Endothelial cell of umbilical vein (primary cell): ENCODE measurements around the gene CYP46A1. TPM values are rescaled to one million over a fixed set of nuclear protein-coding genes. Genes with fewer than 3 reads are reported as not detected.

Experiments used
- BruUV-seq: library from RNA; stranded (reverse); fragments of 400-500 nt; replicated peaks from 2 replicates; lab custom pipeline; 2021; lab: Mats Ljungman, UMichigan
- CTCF ChIA-PET: fragments of 300-600, 350-600 bp; sonication (Branson Sonifier 250); formaldehyde crosslinking; loops from one replicate; lab custom pipeline; 2021; ENCODE audit warnings: antibody characterized with exemption, inconsistent platforms; lab: Charles Lee
- POLR2A ChIA-PET: fragments of 300-600, 350-600 bp; sonication (Branson Sonifier 250); formaldehyde crosslinking; loops from one replicate; lab custom pipeline; 2021; ENCODE audit warnings: antibody characterized with exemption, inconsistent platforms; lab: Charles Lee
- DNase-seq: peaks from one replicate; pipeline ENCODE4 v3.0.0-alpha.2; 2011; ENCODE audit warnings: low read depth, low spot score
- FAIRE-seq: peaks from 2 replicates; lab custom pipeline; 2011; peaks lifted over from hg19 to GRCh38; lab: Jason Lieb, UNC
- H2AFZ ChIP-seq: 2 replicates; pipeline ENCODE4 v1.6.0; 2012; ENCODE audit warnings: low read depth, low read length, control low read depth, inconsistent platforms
- H3K27ac ChIP-seq: 2 replicates; pipeline ENCODE4 v1.5.1; 2011; ENCODE audit warnings: low read depth, mild to moderate bottlenecking, control low read depth, low read length, moderate library complexity; ENCODE audit not compliant: insufficient read depth
- H3K27me3 ChIP-seq, 2 experiments: 2 replicates each; pipeline versions ENCODE4 v1.6.0 to v1.6.1; 2011; ENCODE audit warnings: low read length in 2 of 2, mixed read lengths in 1 of 2; ENCODE audit not compliant: control insufficient read depth in 2 of 2, insufficient read depth in 2 of 2
- H3K36me3 ChIP-seq, 2 experiments: 2 replicates in 1 of 2; 3 replicates in 1 of 2; pipeline ENCODE4 v1.5.1; 2011; ENCODE audit warnings: low read length in 2 of 2, mild to moderate bottlenecking in 1 of 2, moderate library complexity in 1 of 2; ENCODE audit not compliant: control insufficient read depth in 2 of 2, insufficient read depth in 2 of 2; ENCODE audit errors: extremely low read depth in 1 of 2
- H3K4me1 ChIP-seq: 3 replicates; pipeline ENCODE4 v1.5.1; 2011; ENCODE audit warnings: mild to moderate bottlenecking, low read length; ENCODE audit not compliant: control insufficient read depth, insufficient read depth; ENCODE audit errors: extremely low read depth
- H3K4me2 ChIP-seq: 2 replicates; pipeline ENCODE4 v1.6.1; 2011; ENCODE audit warnings: low read length, control low read depth, mixed read lengths; ENCODE audit not compliant: insufficient read depth
- H3K4me3 ChIP-seq, 3 experiments: fragments of 200-600 bp in 1 of 3; sonication (generic), shearing (Covaris generic) in 1 of 3; replicated peaks in 1 of 3; 2 replicates each; pipeline ENCODE4 v1.5.1; 2011 to 2016; ENCODE audit warnings: control low read depth in 3 of 3, low read length in 3 of 3, mild to moderate bottlenecking in 2 of 3, inconsistent platforms in 1 of 3, low read depth in 1 of 3, moderate library complexity in 1 of 3; ENCODE audit not compliant: insufficient read depth in 1 of 3
- H3K79me2 ChIP-seq: 2 replicates; pipeline ENCODE4 v1.6.0; 2012; ENCODE audit warnings: low read length, inconsistent platforms; ENCODE audit not compliant: control insufficient read depth, insufficient read depth
- H3K9ac ChIP-seq: replicated peaks from 2 replicates; pipeline ENCODE3; 2011; ENCODE audit warnings: low read length, control low read depth; ENCODE audit not compliant: insufficient read depth; ENCODE audit errors: extremely low read depth
- H3K9me1 ChIP-seq: replicated peaks from 3 replicates; pipeline ENCODE4 v1.6.0; 2011; ENCODE audit warnings: mild to moderate bottlenecking, low read length; ENCODE audit not compliant: control insufficient read depth, insufficient read depth; ENCODE audit errors: extremely low read depth
- H3K9me3 ChIP-seq: replicated peaks from 2 replicates; pipeline ENCODE4 v1.5.1; 2012; ENCODE audit warnings: low read length, inconsistent platforms; ENCODE audit not compliant: control insufficient read depth, insufficient read depth
- H4K20me1 ChIP-seq: replicated peaks from 2 replicates; pipeline ENCODE3; 2011; ENCODE audit warnings: mild to moderate bottlenecking, low read length; ENCODE audit not compliant: control insufficient read depth, insufficient read depth; ENCODE audit errors: extremely low read depth
- EZH2 ChIP-seq: IDR thresholded peaks from 2 replicates; pipeline ENCODE4 v1.6.1; 2012; ENCODE audit warnings: borderline replicate concordance, low read depth, mild to moderate bottlenecking, moderate library complexity, low read length, inconsistent platforms; ENCODE audit not compliant: severe bottlenecking
- FOS ChIP-seq: IDR thresholded peaks from 2 replicates; pipeline ENCODE4 v1.6.1; 2011; ENCODE audit warnings: mild to moderate bottlenecking, low read length, moderate library complexity, borderline replicate concordance; ENCODE audit not compliant: insufficient read depth
- GATA2 ChIP-seq: IDR thresholded peaks from 2 replicates; pipeline ENCODE4 v1.7.0; 2011; ENCODE audit warnings: low read depth, mild to moderate bottlenecking, moderate library complexity, mixed read lengths, low read length; ENCODE audit not compliant: insufficient read length, insufficient read depth
- JUN ChIP-seq: IDR thresholded peaks from 2 replicates; pipeline ENCODE4 v1.6.1; 2011; ENCODE audit warnings: borderline replicate concordance, low read depth; ENCODE audit not compliant: insufficient read length, insufficient read depth
- POLR2A ChIP-seq: IDR thresholded peaks from 2 replicates; pipeline ENCODE4 v1.6.1; 2012; ENCODE audit warnings: low read depth, mild to moderate bottlenecking, control low read depth, low read length
- POLR2AphosphoS5 ChIP-seq: IDR thresholded peaks from 2 replicates; pipeline ENCODE4 v1.6.1; 2012; ENCODE audit warnings: low read depth, mild to moderate bottlenecking, control low read depth, low read length, moderate library complexity; ENCODE audit not compliant: insufficient read depth
- dilution Hi-C: fragments of 300-500 bp; cut with MboI; formaldehyde crosslinking; loops from one replicate; pipeline ENCODE4 v1.15.0; 2019; ENCODE audit warnings: low sequenced_read_pairs; ENCODE audit not compliant: extremely low pct_ligation_motif_present
- intact Hi-C: fragments of 100-400 bp; cut with micrococcal nuclease; formaldehyde crosslinking; loops from one replicate; pipeline ENCODE4 v1.10.0; 2022
- polyA plus RNA-seq, 4 experiments: library from polyadenylated mRNA; depleted of rRNA in 3 of 4; stranded (reverse) in 3 of 4; unstranded in 1 of 4; fragments of >200 nt; gene quantifications; 2 replicates each; pipeline versions ENCODE4 v1.2.1 to v1.2.3, GENCODE V29; 2011 to 2012; ENCODE audit warnings: missing spikeins in 1 of 4
- total RNA-seq: library from RNA; stranded (reverse); gene quantifications from 2 replicates; pipeline ENCODE4 v1.2.3, GENCODE V29; 2021
- TF ChIP-seq, protein P1 (sequence below): IDR thresholded peaks from 2 replicates; pipeline ENCODE4 v1.6.1; 2011; ENCODE audit not compliant: insufficient read depth, insufficient read length
- TF ChIP-seq, protein P2 (sequence below), 2 donors: IDR thresholded peaks; 1 replicate in 1 of 2; 2 replicates in 1 of 2; pipeline ENCODE4 v1.5.1; 2011; ENCODE audit warnings: low read length in 2 of 2, mild to moderate bottlenecking in 2 of 2, moderate library complexity in 2 of 2, control low read depth in 1 of 2, inconsistent platforms in 1 of 2, low read depth in 1 of 2; ENCODE audit not compliant: insufficient read depth in 1 of 2; ENCODE audit errors: extremely low read depth in 1 of 2

The CYP46A1 gene
- total and polyA plus RNA-seq, 2 donors (not counting 3 experiments of a cell fraction or from before 2014, with no cell fraction given) = 0.03 to 0.24 TPM

DNA sequence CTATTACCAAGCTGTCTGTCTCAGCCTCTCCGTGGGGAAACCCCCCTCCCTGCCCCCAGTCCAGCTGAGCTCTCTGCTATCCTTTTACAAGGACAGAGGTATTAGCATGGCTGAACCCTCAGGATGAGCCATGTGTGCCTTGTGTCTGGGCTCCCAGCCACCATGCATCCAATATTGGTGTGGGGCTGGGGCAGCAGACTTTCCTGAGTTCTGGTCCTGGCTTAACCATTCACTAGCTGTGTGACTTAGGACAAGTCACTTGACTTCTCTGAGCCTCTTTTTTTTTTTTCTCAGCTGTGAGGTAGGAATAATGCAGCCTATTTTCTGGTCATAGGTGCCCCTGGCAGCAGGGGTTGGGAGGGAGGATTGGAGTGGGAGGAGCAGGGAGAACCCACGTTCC, 17.1 kb upstream of the CYP46A1 start:
- no peak overlapping the region for H3K9ac ChIP-seq
- H3K27ac ChIP-seq = no peak overlapping the region
- no peak for FAIRE-seq
- H3K9me1 ChIP-seq = no peaks in the 10 kb centered on the region
- dilution Hi-C loops (no loop called here), intact Hi-C loops (no loop called here)
- H3K36me3 ChIP-seq = no peaks in the 10 kb centered on the region
- H3K9me3 ChIP-seq = no peaks in the 10 kb centered on the region
- H3K4me2 ChIP-seq = no peak overlapping the region
- no TSS peak for BruUV-seq
- CTCF ChIA-PET = interaction anchor here (0.8 kb wide), 1 partner anchor 12 kb away, joined by 3 read pairs; no protein-coding TSS in a partner anchor
- H4K20me1 ChIP-seq = no peaks in the 10 kb centered on the region
- DNase-seq = no peak
- no peaks in the 10 kb centered on the region for H3K4me1 ChIP-seq
- no peaks in the 10 kb centered on the region for H3K27me3 ChIP-seq
- no peak overlapping the region for H2AFZ ChIP-seq
- no peaks in the 10 kb centered on the region for H3K79me2 ChIP-seq
- no peak overlapping the region for H3K4me3 ChIP-seq
- no peak for TF ChIP-seq EZH2
- TF ChIP-seq, protein P1, sequence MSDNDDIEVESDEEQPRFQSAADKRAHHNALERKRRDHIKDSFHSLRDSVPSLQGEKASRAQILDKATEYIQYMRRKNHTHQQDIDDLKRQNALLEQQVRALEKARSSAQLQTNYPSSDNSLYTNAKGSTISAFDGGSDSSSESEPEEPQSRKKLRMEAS = no peak
- TF ChIP-seq FOS = no peak
- TF ChIP-seq JUN = no peak
- TF ChIP-seq GATA2 = no peak
- no peak for TF ChIP-seq POLR2A
- TF ChIP-seq, protein P2, sequence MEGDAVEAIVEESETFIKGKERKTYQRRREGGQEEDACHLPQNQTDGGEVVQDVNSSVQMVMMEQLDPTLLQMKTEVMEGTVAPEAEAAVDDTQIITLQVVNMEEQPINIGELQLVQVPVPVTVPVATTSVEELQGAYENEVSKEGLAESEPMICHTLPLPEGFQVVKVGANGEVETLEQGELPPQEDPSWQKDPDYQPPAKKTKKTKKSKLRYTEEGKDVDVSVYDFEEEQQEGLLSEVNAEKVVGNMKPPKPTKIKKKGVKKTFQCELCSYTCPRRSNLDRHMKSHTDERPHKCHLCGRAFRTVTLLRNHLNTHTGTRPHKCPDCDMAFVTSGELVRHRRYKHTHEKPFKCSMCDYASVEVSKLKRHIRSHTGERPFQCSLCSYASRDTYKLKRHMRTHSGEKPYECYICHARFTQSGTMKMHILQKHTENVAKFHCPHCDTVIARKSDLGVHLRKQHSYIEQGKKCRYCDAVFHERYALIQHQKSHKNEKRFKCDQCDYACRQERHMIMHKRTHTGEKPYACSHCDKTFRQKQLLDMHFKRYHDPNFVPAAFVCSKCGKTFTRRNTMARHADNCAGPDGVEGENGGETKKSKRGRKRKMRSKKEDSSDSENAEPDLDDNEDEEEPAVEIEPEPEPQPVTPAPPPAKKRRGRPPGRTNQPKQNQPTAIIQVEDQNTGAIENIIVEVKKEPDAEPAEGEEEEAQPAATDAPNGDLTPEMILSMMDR (IDR thresholded peaks at IDR 0.05; ENCODE audit: extremely low read depth in 1 of 2, insufficient read depth in 1 of 2, low read depth in 1 of 2, low read length in 2 of 2) = no peak
- no peak for TF ChIP-seq POLR2AphosphoS5
- POLR2A ChIA-PET = no interaction called here
